Neural cell (in vitro differentiated cells): ENCODE measurements around the gene USB1. TPM values are rescaled to one million over a fixed set of nuclear protein-coding genes. Genes with fewer than 3 reads are reported as not detected.

Experiments
- H2AFZ ChIP-seq: fragments of 200-600, 300-800 bp; sonication (generic), shearing (Covaris generic); 2 replicates; pipeline ENCODE4 v1.6.0; 2014; ENCODE audit warnings: low read depth, mild to moderate bottlenecking, antibody characterized with exemption, low read length, moderate library complexity
- H3F3A ChIP-seq: fragments of 200-600 bp; shearing (Covaris generic); 2 replicates; pipeline ENCODE4 v1.6.1; 2016; ENCODE audit warnings: mild to moderate bottlenecking, moderate library complexity, mixed read lengths, antibody characterized with exemption, low read length; ENCODE audit not compliant: insufficient read depth, poor library complexity, severe bottlenecking
- H3K27ac ChIP-seq: fragments of 200-600, 300-800 bp; sonication (generic), shearing (Covaris generic); 2 replicates; pipeline ENCODE4 v1.5.1; 2014; ENCODE audit warnings: mild to moderate bottlenecking, low read length, moderate library complexity
- H3K27me3 ChIP-seq: fragments of 300-800, 200-600 bp; sonication (generic), shearing (Covaris generic); 2 replicates; pipeline ENCODE4 v1.6.0; 2014; ENCODE audit warnings: mild to moderate bottlenecking, low read depth, low read length, moderate library complexity; ENCODE audit not compliant: insufficient read depth
- H3K36me3 ChIP-seq: fragments of 300-800, 200-600 bp; sonication (generic), shearing (Covaris generic); 2 replicates; pipeline ENCODE4 v1.5.1; 2014; ENCODE audit warnings: mild to moderate bottlenecking, antibody characterized with exemption, low read length, moderate library complexity; ENCODE audit not compliant: insufficient read depth
- H3K4me2 ChIP-seq: fragments of 300-800, 200-600 bp; sonication (generic), shearing (Covaris generic); 2 replicates; pipeline ENCODE4 v1.6.0; 2014; ENCODE audit warnings: mild to moderate bottlenecking, low read length
- H3K4me3 ChIP-seq: fragments of 300-800, 200-600 bp; sonication (generic), shearing (Covaris generic); 2 replicates; pipeline ENCODE4 v1.5.1; 2014; ENCODE audit warnings: mild to moderate bottlenecking, low read length, moderate library complexity
- H3K79me2 ChIP-seq: fragments of 200-600 bp; shearing (Covaris generic); replicated peaks from 2 replicates; pipeline ENCODE4 v1.6.0; 2014; ENCODE audit warnings: mild to moderate bottlenecking, low read length, moderate library complexity; ENCODE audit not compliant: insufficient read depth
- H3K9ac ChIP-seq: fragments of 300-800, 200-600 bp; sonication (generic), shearing (Covaris generic); 2 replicates; pipeline ENCODE4 v1.6.1; 2016; ENCODE audit warnings: mild to moderate bottlenecking, low read length, mixed read lengths
- H3K9me2 ChIP-seq: fragments of 200-600 bp; shearing (Covaris generic); 2 replicates; pipeline ENCODE4 v1.6.1; 2016; ENCODE audit warnings: mild to moderate bottlenecking, low read length, mixed read lengths; ENCODE audit not compliant: insufficient read depth
- H3K9me3 ChIP-seq: fragments of 200-600, 300-800 bp; sonication (generic), shearing (Covaris generic); 2 replicates; pipeline ENCODE4 v1.6.1; 2016; ENCODE audit warnings: mild to moderate bottlenecking, mixed run types, low read length, moderate library complexity, mixed read lengths
- H4K20me1 ChIP-seq: fragments of 200-600 bp; shearing (Covaris generic); 2 replicates; pipeline ENCODE4 v1.6.1; 2016; ENCODE audit warnings: mild to moderate bottlenecking, mixed run types; ENCODE audit not compliant: insufficient read depth
- EZH2 ChIP-seq: fragments of 200-600, 300-800 bp; shearing (Covaris generic), sonication (generic); IDR thresholded peaks from 2 replicates; pipeline ENCODE4 v1.6.1; 2014; ENCODE audit warnings: antibody characterized with exemption, low read length, borderline replicate concordance, mild to moderate bottlenecking; ENCODE audit not compliant: insufficient read depth, poor library complexity, severe bottlenecking
- MXI1 ChIP-seq: fragments of 450-650 bp; conservative IDR thresholded peaks from 2 replicates; pipeline ENCODE4 v1.6.1; 2014; ENCODE audit warnings: antibody characterized with exemption, mild to moderate bottlenecking; ENCODE audit not compliant: poor library complexity, severe bottlenecking
- POLR2AphosphoS5 ChIP-seq: IDR thresholded peaks from 2 replicates; pipeline ENCODE4 v1.6.1; 2012
- RAD21 ChIP-seq: fragments of 450-650 bp; conservative IDR thresholded peaks from 2 replicates; pipeline ENCODE4 v1.6.1; 2014; ENCODE audit warnings: antibody characterized with exemption, mild to moderate bottlenecking, moderate library complexity
- REST ChIP-seq: IDR thresholded peaks from 2 replicates; pipeline ENCODE4 v1.6.1; 2012; ENCODE audit warnings: borderline replicate concordance
- SMC3 ChIP-seq: fragments of 450-650 bp; conservative IDR thresholded peaks from 2 replicates; pipeline ENCODE4 v1.6.1; 2014; ENCODE audit warnings: antibody characterized with exemption, mild to moderate bottlenecking, moderate library complexity; ENCODE audit not compliant: poor library complexity
- TAF1 ChIP-seq: IDR thresholded peaks from 2 replicates; pipeline ENCODE4 v1.6.1; 2012; ENCODE audit warnings: low read depth
- polyA plus RNA-seq: library from polyadenylated mRNA; depleted of rRNA; stranded (reverse); fragments of >200 nt; gene quantifications from 2 replicates; pipeline ENCODE4 v1.2.3, GENCODE V29; 2014

Gene USB1
- polyA plus RNA-seq, 1 donor from 2014 or later: 25.7 TPM

GRCh38 chr16:57970319-57970718 lies 30.9 kb upstream of the USB1 start (continued):
- TF ChIP-seq POLR2AphosphoS5 (no peak), RAD21 (no peak)

GRCh38 chr16:57970970-57971369 lies 30.2 kb upstream of the USB1 start, which contains the start of gene CNGB1:
TSS of gene CNGB1 (minus strand) at chr16:57971128. CDS start at chr16:57967286, 3,842 bp downstream.
- Histone ChIP-seq H3K9me2 (no peaks in the 10 kb centered on the region), H3F3A (no peaks in the 10 kb centered on the region), H3K36me3 (no peaks in the 10 kb centered on the region), H3K4me3 (no peak within 1 kb of the TSS), H3K9me3 (no peaks in the 10 kb centered on the region), H2AFZ (no peak within 1 kb of the TSS), H3K9ac (no peak within 1 kb of the TSS), H3K4me2 (no peak within 1 kb of the TSS), H4K20me1 (no peaks in the 10 kb centered on the region), H3K79me2 (no peaks in the 10 kb centered on the region), H3K27ac (no peak within 1 kb of the TSS), H3K27me3 (no peaks in the 10 kb centered on the region)
- no peak for TF ChIP-seq EZH2

- Histone ChIP-seq H2AFZ (no peak overlapping the region), H3K4me3 (no peak overlapping the region), H3F3A (no peaks in the 10 kb centered on the region), H3K27me3 (no peaks in the 10 kb centered on the region), H3K79me2 (no peaks in the 10 kb centered on the region), H3K27ac (no peak overlapping the region), H4K20me1 (no peaks in the 10 kb centered on the region), H3K36me3 (no peaks in the 10 kb centered on the region), H3K9ac (no peak overlapping the region), H3K4me2 (no peak overlapping the region), H3K9me3 (no peaks in the 10 kb centered on the region), H3K9me2 (no peaks in the 10 kb centered on the region)
- TF ChIP-seq TAF1 (no peak), SMC3 (no peak), REST (no peak), RAD21 (no peak)
Observed at GRCh38 chr16:57971848-57972247, 29.4 kb upstream of the USB1 start.

GRCh38 chr16:57972306-57972705 lies 28.9 kb upstream of the USB1 start:
- no peaks in the 10 kb centered on the region for H3K79me2 ChIP-seq
- H3K27me3 ChIP-seq: no peaks in the 10 kb centered on the region
- no peak overlapping the region for H3K9ac ChIP-seq
- no peak overlapping the region for H3K4me2 ChIP-seq
- H2AFZ ChIP-seq: no peak overlapping the region
- H3K9me2 ChIP-seq: no peaks in the 10 kb centered on the region
- no peaks in the 10 kb centered on the region for H3K36me3 ChIP-seq
- H3K27ac ChIP-seq: no peak overlapping the region
- H3K9me3 ChIP-seq: no peaks in the 10 kb centered on the region
- no peaks in the 10 kb centered on the region for H3F3A ChIP-seq
- no peak overlapping the region for H3K4me3 ChIP-seq
- TF ChIP-seq REST (no peak), MXI1 (no peak), RAD21 (no peak)
- no peaks in the 10 kb centered on the region for H4K20me1 ChIP-seq
